IPS-11a (cell line): ENCODE results near the gene DDRGK1.

Source experiments
- H3K4me3 ChIP-seq: one replicate; pipeline ENCODE4 v1.5.1; 2013; ENCODE audit warnings: low read depth, low read length, control low read depth

The DDRGK1 gene

GRCh38 chr20:3235666-3236324 is 31.3 kb upstream of the DDRGK1 start:
- no peak overlapping the region for H3K4me3 ChIP-seq

- no peak overlapping the region for H3K4me3 ChIP-seq
Observed at GRCh38 chr20:3233991-3234498, 29.6 kb upstream of the DDRGK1 start.

DNA sequence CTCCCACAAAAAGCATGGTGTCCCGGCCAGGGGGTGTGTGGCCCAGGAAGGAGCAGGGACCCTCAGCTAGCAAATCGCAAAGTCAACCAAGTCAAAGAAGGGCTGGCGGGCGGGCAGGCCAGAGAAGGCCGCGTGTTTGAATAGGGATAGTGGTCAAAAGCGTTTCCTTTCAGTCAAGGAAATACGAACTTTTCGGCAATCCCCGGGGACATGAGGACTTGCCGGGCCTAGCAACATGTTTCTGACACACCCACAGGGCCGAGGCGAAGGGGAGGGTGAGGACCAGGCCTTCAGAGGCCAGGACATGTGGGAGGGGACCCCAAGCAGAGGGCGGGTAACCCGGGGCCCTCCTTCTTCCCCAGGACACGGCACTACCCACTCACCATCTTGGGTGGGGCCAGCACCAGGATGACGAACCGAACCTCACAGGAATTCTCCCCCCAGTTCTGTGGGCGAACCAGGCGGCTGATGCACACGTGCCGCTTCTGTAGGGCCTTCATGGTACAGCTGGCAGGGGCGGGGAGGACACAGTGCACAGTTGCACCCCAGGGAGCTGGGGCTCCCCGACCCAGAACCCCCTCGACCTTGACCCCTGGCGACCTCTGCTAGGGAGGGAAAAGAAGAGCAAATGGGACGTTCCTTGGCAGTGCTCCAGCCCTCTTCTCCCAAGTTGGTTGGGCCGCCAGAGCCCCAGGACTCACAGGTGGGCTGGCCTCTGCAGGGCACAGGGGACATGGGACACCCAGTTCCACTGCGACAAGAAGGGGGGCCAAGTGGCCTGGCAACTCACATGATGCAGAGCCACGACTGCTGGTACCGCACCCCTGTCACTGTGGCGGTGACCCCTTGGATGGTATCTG is 28.9 kb upstream of the DDRGK1 start:
- no peak overlapping the region for H3K4me3 ChIP-seq

DNA sequence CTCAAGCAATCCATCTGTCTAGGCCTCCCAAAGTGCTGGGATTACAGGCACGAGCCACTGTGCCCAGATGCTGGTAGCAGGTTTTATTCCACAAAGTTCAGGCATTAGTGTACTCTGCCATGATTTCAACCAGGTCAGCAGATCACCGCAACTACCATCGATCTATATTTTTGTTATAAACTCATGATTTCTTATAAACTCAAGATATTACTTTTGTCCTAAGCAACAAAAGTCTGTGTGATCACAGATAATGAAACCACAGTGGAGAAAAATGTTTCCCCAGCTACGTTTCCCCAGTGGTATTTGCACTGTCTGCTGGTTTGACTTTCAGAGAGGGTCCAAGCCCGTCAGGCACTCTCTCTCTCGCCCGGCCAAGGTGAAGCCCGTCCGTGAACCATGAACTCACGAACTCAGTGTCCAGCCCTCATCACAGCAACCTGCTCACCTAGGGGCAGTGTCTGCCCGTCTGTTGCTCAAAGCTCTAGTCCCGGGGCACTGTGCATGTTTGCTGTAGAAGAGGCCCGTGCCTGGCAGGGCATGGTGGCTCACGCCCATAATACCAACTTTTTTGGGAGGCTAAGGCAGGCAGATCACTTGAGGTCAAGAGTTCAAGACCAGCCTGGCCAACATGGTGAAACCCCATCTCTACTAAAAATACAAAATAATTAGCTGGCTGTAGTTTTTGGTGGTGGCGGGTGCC is 27.6 kb upstream of the DDRGK1 start:
- no peak overlapping the region for H3K4me3 ChIP-seq

- H3K4me3 ChIP-seq: no peak overlapping the region
Observed at GRCh38 chr20:3231116-3231515, 26.6 kb upstream of the DDRGK1 start.

GRCh38 chr20:3229798-3230197 is 25.3 kb upstream of the DDRGK1 start:
- no peak overlapping the region for H3K4me3 ChIP-seq

DNA sequence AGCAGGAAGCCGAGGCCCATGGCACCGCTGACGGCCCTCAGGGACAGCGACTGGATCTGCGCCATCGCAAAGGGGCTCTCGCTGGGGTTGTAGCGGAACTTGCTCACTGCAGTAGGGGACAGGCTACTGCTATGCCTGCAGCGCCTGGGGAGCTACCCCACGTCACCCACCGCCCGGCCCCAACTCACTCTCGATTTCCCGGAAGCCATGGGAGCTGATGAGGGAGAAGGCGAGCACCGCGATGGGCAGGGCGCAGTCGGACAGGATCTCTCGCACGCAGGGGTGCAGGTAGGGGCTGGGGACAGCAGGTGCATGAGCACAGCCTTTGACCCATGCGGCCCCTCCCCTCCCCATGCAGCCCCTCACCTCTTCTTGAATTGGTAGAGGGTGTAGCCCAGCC is 24.7 kb upstream of the DDRGK1 start:
- no peak overlapping the region for H3K4me3 ChIP-seq

- no peak overlapping the region for H3K4me3 ChIP-seq
Observed at GRCh38 chr20:3228750-3229032, 24.2 kb upstream of the DDRGK1 start.

GRCh38 chr20:3227936-3228749 is 23.7 kb upstream of the DDRGK1 start:
- no peak overlapping the region for H3K4me3 ChIP-seq

DNA sequence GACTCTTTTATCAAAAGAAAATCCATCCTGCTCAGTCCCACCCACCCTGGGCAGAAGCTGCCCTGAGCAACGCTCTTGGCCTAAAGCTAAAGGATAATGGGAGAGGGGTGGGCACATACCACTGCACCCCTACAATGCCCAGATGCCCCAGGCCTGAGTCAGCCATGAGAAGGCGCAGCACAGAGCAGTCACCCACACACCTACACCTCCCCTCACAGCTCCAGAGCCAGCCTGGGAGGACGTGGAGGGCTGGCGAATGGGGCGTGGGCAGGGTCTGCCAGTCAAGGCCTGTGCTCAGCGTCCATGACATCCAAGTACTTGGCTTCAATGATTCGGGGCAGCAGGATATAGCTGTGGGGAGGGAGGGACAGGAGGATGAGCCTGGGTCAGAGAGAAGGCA is 23.0 kb upstream of the DDRGK1 start:
- H3K4me3 ChIP-seq: no peak overlapping the region

DNA sequence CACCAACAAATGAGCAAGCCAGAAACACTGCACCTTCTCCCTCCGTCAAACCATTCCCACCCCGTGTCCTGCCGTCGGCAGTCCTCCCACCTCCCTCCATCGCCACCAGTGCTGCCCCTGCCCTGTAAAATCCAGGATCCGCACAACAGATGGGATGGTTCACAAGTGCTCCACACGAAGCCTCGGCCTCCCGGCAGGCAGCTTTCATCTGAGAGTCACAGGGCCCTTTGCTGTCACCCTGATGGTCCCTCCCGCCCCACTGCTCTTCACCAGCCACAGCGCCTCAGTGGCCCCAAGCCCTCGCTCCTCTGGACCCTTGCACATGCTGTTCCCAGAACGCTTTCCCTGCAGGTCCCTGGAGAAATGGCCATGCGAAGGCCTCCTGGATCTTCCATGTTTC is 22.4 kb upstream of the DDRGK1 start:
- no peak overlapping the region for H3K4me3 ChIP-seq

GRCh38 chr20:3226093-3226492 is 21.6 kb upstream of the DDRGK1 start:
- H3K4me3 ChIP-seq: no peak overlapping the region

DNA sequence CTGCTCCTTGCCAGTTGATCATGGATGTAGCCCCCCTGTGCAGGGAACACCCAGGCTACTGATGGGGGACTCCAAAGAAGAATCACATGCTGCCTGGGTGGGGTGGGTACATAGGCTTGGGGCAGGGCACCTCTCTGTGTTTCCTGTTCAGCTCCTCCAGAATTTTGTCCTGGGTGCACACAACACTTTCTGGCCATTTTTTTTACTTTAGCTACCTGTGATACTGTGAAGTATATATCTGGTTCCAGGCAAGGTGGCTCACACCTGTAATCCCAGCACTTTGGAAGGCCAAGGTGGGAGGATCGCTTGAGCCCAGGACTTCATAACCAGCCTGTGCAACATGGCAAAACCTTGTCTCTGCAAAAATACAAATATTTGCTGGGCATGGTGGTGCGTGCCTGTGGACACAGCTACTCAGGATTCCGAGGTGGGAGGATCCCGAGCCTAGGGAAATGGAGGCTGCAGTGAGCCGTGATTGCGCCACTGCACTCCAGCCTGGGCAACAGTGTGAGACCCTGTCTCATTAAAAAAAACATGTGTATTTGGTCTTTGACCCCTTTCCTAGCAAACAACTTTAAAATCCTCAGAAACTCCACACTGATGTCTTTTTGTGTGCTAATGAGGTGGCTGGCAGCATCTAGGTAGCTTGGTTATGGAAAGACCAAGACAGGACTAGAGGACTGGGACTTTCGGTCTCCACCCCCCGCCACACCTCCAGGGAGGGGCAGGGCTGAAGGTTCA is 20.4 kb upstream of the DDRGK1 start:
- no peak overlapping the region for H3K4me3 ChIP-seq

GRCh38 chr20:3223994-3224680 is 19.7 kb upstream of the DDRGK1 start:
- no peak overlapping the region for H3K4me3 ChIP-seq

DNA sequence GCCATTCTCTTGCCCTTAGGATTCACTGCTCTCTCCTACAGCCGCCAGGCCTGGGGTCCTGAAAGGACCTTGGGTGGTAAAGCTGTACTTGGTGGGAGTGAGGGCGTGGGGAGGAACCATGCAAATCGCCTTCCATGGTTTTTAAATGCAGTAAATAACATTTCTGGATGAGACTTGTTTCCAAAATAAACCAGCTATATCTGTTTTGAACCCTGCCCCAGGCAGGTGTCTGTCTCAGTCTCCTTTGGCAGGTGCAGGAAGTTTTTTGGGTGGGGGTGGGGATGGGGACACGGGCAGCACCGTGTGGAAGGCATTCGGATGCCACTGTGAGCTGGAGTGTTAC is 19.1 kb upstream of the DDRGK1 start:
- no peak overlapping the region for H3K4me3 ChIP-seq

GRCh38 chr20:3222635-3223600 is 18.4 kb upstream of the DDRGK1 start:
- no peak overlapping the region for H3K4me3 ChIP-seq

GRCh38 chr20:3221398-3222226 is 17.1 kb upstream of the DDRGK1 start:
- no peak overlapping the region for H3K4me3 ChIP-seq
